Aorta (tissue), 5 donors: ENCODE measurements around the gene MISP3. TPM values are rescaled to one million over a fixed set of nuclear protein-coding genes. Genes with fewer than 3 reads are reported as not detected.

Source experiments
- ATAC-seq: fragments of 200-7000 bp; cut with Tn5 transposase; one replicate; pipeline ENCODE4 v1.9.1; 2022; ENCODE audit warnings: moderate library complexity; ENCODE audit not compliant: low FRiP score
- DNase-seq, 2 donors: peaks; one replicate each; pipeline ENCODE4 v3.0.0-alpha.2; 2020
- H3K27ac ChIP-seq, 2 donors: one replicate each; pipeline ENCODE4 v1.5.1; 2013; ENCODE audit warnings: low read length in 2 of 2, mild to moderate bottlenecking in 2 of 2, moderate library complexity in 2 of 2, control low read depth in 1 of 2, inconsistent platforms in 1 of 2, low read depth in 1 of 2
- H3K27me3 ChIP-seq, 2 donors: one replicate each; pipeline ENCODE4 v1.6.1; 2013; ENCODE audit warnings: control low read depth in 1 of 2, low read length in 1 of 2, mild to moderate bottlenecking in 1 of 2, moderate library complexity in 1 of 2; ENCODE audit not compliant: insufficient read depth in 2 of 2, control insufficient read depth in 1 of 2
- H3K36me3 ChIP-seq, 2 donors: one replicate each; pipeline ENCODE4 v1.6.1; 2013; ENCODE audit warnings: control low read depth in 1 of 2, low read length in 1 of 2, mild to moderate bottlenecking in 1 of 2; ENCODE audit not compliant: insufficient read depth in 2 of 2, control insufficient read depth in 1 of 2
- H3K4me1 ChIP-seq, 2 donors: one replicate each; pipeline ENCODE4 v1.6.1; 2013; ENCODE audit warnings: low read length in 2 of 2, control low read depth in 1 of 2, mild to moderate bottlenecking in 1 of 2, moderate library complexity in 1 of 2; ENCODE audit not compliant: insufficient read depth in 2 of 2, control insufficient read depth in 1 of 2
- H3K4me3 ChIP-seq, 2 donors: one replicate each; pipeline ENCODE4 v1.5.1; 2013; ENCODE audit warnings: low read length in 2 of 2, control low read depth in 1 of 2, mild to moderate bottlenecking in 1 of 2
- H3K9me3 ChIP-seq: one replicate; pipeline ENCODE4 v1.6.1; 2013; ENCODE audit warnings: mild to moderate bottlenecking, low read length; ENCODE audit not compliant: control insufficient read depth
- WGBS, 2 donors: extraction: QIAGEN DNeasy Blood & Tissue Kit; methylation state at CpG; one replicate each; pipeline ENCODE4 v1.1.7; 2013; 5-methylcytosine and 5-hydroxymethylcytosine counted together
- intact Hi-C, 2 donors: fragments of 100-400 bp; cut with DNase I; formaldehyde crosslinking; loops; one replicate each; pipeline versions ENCODE4 v1.14.2 to v1.15.0; 2022
- polyA plus RNA-seq, 2 donors: library from polyadenylated mRNA; stranded (reverse); fragments of 200-250 nt; gene quantifications; one replicate each; pipeline ENCODE4 v1.2.3, GENCODE V29; 2013
- total RNA-seq, 2 donors: library from RNA; stranded (reverse); fragmentation: NEBNext Ultra II Directional; extraction: Animal tissue kit (Norgen Biotek cat#: 25700); gene quantifications; one replicate each; pipeline ENCODE4 v1.2.1, GENCODE V29; 2021
- donor health status: healthy with polysubstance abuse.
- donor health status: Bipolar disorder and iron deficiency.
- donor health status: DM: no; HTN: no; CAD: no.
- donor health status: DM: no; HTN: no; CAD: no.
- donor health status: DM: yes; HTN: yes; CAD: no.

The MISP3 gene
- total and polyA plus RNA-seq, 4 donors: 1.2 to 6.6 (median 3.5) TPM

GRCh38 chr19:14066134-14066533, 6.5 kb upstream of the MISP3 start:
- Histone ChIP-seq H3K9me3 (no peaks in the 10 kb centered on the region), H3K4me3 (no peak overlapping the region), H3K36me3 (no peaks in the 10 kb centered on the region), H3K27me3 (no peaks in the 10 kb centered on the region), H3K27ac (no peak overlapping the region), H3K4me1 (no peaks in the 10 kb centered on the region)
- intact Hi-C loops: no loop called here
- 68 to 81% methylated on average over 2 of the region's 2 CpGs for WGBS, 2 donors
- no peak for ATAC-seq
- DNase-seq: no peak

GRCh38 chr19:14070268-14071050, 2.1 kb upstream of the MISP3 start:
- intact Hi-C loops: loop anchor here in 1 of 2 donors (10.0 kb wide), 1 partner anchor 296 kb away; the partner anchor contains the start of gene C19orf53
- Histone ChIP-seq H3K27ac (no peak overlapping the region), H3K9me3 (no peaks in the 10 kb centered on the region), H3K27me3 (no peaks in the 10 kb centered on the region), H3K4me1 (no peaks in the 10 kb centered on the region), H3K36me3 (no peaks in the 10 kb centered on the region), H3K4me3 (no peak overlapping the region)
- WGBS, 2 donors: 97% methylated on average over 43 of the region's 43 CpGs
- DNase-seq (no peak), ATAC-seq (no peak)

- Histone ChIP-seq H3K36me3 (no peaks in the 10 kb centered on the region), H3K9me3 (no peaks in the 10 kb centered on the region), H3K27ac (peak overlapping the region; percentile 30 to 69), H3K27me3 (no peaks in the 10 kb centered on the region), H3K4me1 (no peaks in the 10 kb centered on the region), H3K4me3 (peak overlapping the region; percentile 52 to 67)
- peak; percentile 85 to 92 for DNase-seq
- intact Hi-C loops: loop anchor here (2.0 to 10.0 kb wide), 2 partner anchors 193 to 299 kb away; partner anchors contain the start of gene C19orf53 (in 1 of the 2)
- 1% methylated on average over 86 to 106 of the region's 106 CpGs for WGBS, 2 donors
- peak; percentile 65 for ATAC-seq
Measured at GRCh38 chr19:14073261-14073924, 807 bp downstream of the MISP3 start.

GRCh38 chr19:14073925-14074838, 1.6 kb downstream of the MISP3 start:
- H3K4me3 ChIP-seq: peak overlapping the region; percentile 29 to 52
- intact Hi-C loops: loop anchor here (1.0 to 10.0 kb wide), 3 partner anchors 193 to 299 kb away; partner anchors contain the start of gene C19orf53 (in 1 of the 2)
- DNase-seq (no peak), ATAC-seq (peak; percentile 30)
- no peaks in the 10 kb centered on the region for H3K27me3 ChIP-seq
- WGBS, 2 donors: 1% methylated on average over 42 to 44 of the region's 44 CpGs
- H3K27ac ChIP-seq: peak overlapping the region; percentile 30 to 69
- no peaks in the 10 kb centered on the region for H3K4me1 ChIP-seq
- H3K36me3 ChIP-seq: no peaks in the 10 kb centered on the region
- H3K9me3 ChIP-seq: no peaks in the 10 kb centered on the region

GRCh38 chr19:14078411-14078810, 5.8 kb downstream of the MISP3 start:
- H3K27me3 ChIP-seq: no peaks in the 10 kb centered on the region
- intact Hi-C loops: loop anchor here (5.0 to 10.0 kb wide), 2 partner anchors 59 to 304 kb away; partner anchors contain the start of genes ASF1B (in 1 of the 2) and C19orf53 (in 1 of the 2)
- H3K4me1 ChIP-seq: no peaks in the 10 kb centered on the region
- WGBS, 2 donors: 82 to 86% methylated on average over 2 of the region's 2 CpGs
- H3K36me3 ChIP-seq: no peaks in the 10 kb centered on the region
- DNase-seq: no peak
- no peak overlapping the region for H3K27ac ChIP-seq
- no peak overlapping the region for H3K4me3 ChIP-seq
- H3K9me3 ChIP-seq: no peaks in the 10 kb centered on the region
- ATAC-seq: no peak

- DNase-seq (peak; percentile 99 to 100), ATAC-seq (peak; percentile 96)
- no peaks in the 10 kb centered on the region for H3K27me3 ChIP-seq
- peak overlapping the region; percentile 80 to 83 for H3K27ac ChIP-seq
- no peaks in the 10 kb centered on the region for H3K9me3 ChIP-seq
- no peaks in the 10 kb centered on the region for H3K36me3 ChIP-seq
- H3K4me3 ChIP-seq: peak overlapping the region; percentile 68 to 80
- 0 to 1% methylated on average over 50 of the region's 50 CpGs for whole genome bisulfite sequencing, 2 donors
- intact Hi-C loops: loop anchor here (5.0 kb wide), 2 partner anchors 36 to 56 kb away; partner anchors contain the start of genes PRKACA (in 2 of the 2) and ASF1B (in 1 of the 2)
- no peaks in the 10 kb centered on the region for H3K4me1 ChIP-seq
Measured at GRCh38 chr19:14080887-14081796, 8.6 kb downstream of the MISP3 start.

GRCh38 chr19:14081797-14082674, 9.4 kb downstream of the MISP3 start:
- peak; percentile 70 to 86 for DNase-seq
- no peak for ATAC-seq
- intact Hi-C loops: loop anchor here (5.0 kb wide), 2 partner anchors 35 to 55 kb away; partner anchors contain the start of genes PRKACA (in 2 of the 2) and ASF1B (in 1 of the 2)

More at GRCh38 chr19:14081797-14082674, 9.4 kb downstream of the MISP3 start:
- 19 to 29% methylated on average over 17 to 24 of the region's 24 CpGs for WGBS, 2 donors
- Histone ChIP-seq H3K36me3 (no peaks in the 10 kb centered on the region), H3K27me3 (no peaks in the 10 kb centered on the region), H3K9me3 (no peaks in the 10 kb centered on the region), H3K4me1 (no peaks in the 10 kb centered on the region), H3K27ac (peak overlapping the region; percentile 28 to 80), H3K4me3 (peak overlapping the region; percentile 68 to 80)
